IPS-18c (cell line): ENCODE results near the gene FBLN1.
"Not testable (repeated sequence)": the region's sequence is repeated elsewhere in the genome, so short reads cannot be mapped to it uniquely, and the experiment has no call there.

Source experiments
- H3K4me3 ChIP-seq: 2 replicates; pipeline ENCODE4 v1.7.0; 2013; ENCODE audit warnings: low read depth, mild to moderate bottlenecking, low read length, moderate library complexity; ENCODE audit not compliant: insufficient read depth
- H3K9me3 ChIP-seq: one replicate; pipeline ENCODE4 v1.6.1; 2013; ENCODE audit warnings: mild to moderate bottlenecking, low read length, moderate library complexity; ENCODE audit not compliant: control insufficient read depth, insufficient read depth

The FBLN1 gene

DNA sequence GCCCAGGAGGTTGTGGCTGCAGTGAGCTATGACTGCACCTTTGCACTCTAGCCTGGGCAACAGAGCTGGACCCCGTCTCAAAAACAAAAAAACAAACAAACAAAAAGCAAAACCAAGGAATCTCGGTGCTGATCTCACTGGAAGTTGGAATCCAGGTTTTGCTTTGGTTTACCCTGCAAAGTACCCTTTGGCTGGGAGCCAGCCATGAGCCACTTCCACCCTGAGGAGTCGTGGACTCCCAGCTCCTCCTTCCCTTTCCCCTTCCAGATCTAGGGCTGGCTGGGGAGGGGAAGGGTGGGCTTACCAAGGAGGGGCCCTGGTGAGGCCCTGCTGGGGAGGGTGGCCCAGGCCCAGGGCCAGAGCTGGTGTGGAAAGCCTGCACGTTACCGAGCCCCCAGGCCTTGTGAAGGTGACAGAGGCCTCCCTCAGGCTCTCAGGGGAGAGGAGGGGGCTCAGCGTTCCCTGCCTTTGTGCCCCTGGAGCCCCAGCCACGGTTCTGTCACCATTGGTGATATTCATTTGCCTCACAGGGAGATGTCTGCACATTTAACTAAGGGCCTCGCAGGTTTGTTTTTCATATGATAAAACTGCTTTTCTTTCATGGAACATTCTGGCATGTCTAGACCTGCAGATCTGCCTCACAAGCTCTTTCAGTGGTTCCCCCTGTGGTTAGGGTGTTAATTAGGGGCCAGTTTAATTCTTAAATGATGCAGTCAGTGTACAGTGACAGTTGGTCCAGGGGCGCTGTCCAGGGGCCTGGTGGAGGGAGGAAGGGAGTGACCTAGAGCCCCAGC is 29.0 kb downstream of the FBLN1 start:
- Histone ChIP-seq H3K4me3 (no peak overlapping the region), H3K9me3 (no peaks in the 10 kb centered on the region)

DNA sequence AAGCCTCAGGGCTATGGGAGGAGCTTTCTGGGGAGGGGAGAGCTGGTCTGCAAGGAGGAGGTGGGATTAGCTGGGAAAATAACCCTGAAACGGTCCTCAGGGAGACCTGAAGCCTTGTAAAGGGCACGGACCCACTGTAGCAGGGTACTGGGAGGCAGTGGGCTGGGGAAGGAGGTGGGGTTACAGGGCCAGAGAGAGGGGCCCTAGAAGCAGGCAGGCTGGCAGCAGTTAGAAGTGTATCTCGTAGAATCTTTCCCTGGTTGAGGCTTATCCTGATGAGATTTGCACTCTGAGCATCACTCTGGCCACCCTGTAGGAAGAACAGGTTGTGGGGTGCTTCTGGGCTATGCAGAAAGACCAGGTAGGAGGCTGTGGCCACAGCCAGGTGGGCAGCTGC is 29.6 kb downstream of the FBLN1 start:
- H3K4me3 ChIP-seq: no peak overlapping the region
- H3K9me3 ChIP-seq: no peaks in the 10 kb centered on the region

DNA sequence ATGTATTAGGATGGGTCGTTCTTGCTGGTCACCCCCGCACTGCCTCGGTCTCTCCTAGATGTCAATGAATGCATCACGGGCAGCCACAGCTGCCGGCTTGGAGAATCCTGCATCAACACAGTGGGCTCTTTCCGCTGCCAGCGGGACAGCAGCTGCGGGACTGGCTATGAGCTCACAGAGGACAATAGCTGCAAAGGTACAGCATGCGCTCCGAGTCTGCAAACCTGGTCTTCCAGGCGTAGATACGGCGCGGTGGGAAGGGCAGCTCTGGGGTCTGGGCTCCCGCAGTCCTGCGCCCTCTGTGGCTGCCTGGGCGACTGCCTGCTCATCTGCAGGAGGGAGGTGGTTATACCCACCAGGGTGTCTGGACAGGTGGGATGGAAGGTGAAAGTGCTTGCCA is 31.0 kb downstream of the FBLN1 start:
- H3K9me3 ChIP-seq: no peaks in the 10 kb centered on the region
- H3K4me3 ChIP-seq: no peak overlapping the region

DNA sequence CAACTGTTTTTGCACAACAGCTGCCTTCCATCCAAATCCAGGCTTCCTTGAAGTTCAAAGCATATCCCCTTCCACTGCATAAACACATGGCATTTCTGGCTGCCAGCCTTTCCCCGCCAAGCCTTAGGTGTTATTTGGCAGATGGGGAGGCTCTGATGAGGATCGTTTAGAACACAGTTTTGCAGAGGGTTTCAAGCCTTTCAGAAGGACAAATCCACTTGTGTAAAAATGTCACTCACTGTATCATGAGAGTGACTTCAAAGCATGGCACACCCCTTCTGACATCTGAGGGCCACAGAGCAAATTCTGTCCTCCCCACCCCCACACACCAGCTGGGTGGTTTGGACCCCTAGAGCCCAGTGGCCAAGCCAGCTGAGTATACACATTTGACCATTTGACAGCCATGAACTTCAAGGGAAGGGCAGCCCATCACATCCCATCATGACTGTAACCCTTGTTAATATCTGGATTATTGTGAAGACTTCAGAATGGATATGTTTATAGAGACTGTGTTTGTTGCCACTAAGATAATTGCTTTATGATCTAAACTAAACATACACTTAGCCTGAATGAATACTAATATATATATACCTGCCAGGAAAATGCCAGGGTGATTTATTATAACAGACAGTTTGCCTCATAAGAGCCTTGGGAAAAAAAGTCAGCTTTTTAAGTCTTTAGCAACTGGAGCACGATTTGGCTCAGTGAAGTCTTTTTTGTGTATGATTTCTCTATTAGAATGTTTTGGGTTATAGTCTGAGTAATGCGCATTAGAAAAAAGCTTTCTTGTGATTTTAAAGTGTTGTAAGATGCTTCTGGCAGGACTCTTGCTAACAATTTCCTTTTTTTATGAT is 31.9 kb downstream of the FBLN1 start:
- Histone ChIP-seq H3K4me3 (no peak overlapping the region), H3K9me3 (no peaks in the 10 kb centered on the region)

DNA sequence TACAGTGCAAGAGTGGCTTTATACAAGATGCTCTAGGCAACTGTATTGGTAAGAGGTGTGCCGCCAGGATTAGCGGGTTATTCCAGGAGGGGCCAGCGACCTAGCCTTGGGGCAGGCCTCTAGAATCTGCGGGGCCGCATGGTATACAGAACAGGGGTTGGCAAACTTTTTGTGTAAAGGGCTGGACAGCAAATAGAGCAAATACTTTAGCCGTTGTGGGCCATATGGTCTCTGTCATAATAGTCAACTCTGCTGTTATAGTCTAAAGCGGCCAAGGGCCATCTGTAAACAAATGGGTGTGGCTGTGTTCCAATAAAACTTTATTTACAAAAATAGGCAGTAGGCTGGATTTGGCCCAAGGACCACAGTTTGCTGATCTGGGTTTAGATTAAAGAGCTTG is 32.6 kb downstream of the FBLN1 start:
- H3K9me3 ChIP-seq: no peaks in the 10 kb centered on the region
- H3K4me3 ChIP-seq: no peak overlapping the region

DNA sequence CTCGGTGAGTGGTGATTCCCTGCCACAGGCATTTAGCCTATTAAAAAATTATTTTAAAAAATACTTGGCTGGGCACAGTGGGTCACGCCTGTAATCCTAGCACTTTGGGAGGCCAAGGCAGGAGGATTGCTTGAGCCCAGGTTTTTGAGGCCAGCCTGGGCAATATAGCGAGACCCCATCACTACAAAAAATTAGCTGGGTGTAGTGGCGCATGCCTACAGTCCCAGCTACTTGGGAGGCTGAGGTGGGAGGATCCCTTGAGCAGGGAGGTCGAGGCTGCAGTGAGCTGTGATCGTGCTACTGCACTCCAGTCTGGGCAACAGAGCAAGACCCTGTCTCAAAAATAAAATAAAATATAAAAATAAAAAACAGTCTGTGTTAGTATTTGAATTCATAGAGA is 33.2 kb downstream of the FBLN1 start:
- H3K4me3 ChIP-seq, H3K9me3 ChIP-seq: not testable (repeated sequence)

DNA sequence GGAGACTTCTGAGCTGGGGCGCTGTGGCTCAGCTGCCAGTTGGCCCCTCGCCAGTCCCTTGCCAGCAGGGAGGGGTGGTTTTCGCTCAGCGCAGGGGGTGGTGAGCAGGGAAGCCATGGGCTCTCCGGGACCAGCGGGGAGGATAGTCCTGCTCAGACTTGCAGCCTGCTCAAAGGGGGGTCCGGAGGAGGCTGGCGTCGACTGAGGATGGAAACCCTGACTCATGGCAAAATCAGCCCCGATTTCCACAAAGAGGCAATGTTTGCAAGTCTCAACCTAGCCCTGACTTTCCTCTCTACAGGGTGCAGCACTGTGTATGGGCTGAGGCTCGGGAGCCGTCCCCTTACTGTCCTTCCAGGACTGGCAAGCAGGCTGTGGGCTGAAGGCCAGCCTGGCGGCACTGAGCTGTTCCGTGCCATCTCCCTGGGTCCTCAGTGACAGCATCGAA is 35.1 kb downstream of the FBLN1 start:
- Histone ChIP-seq H3K9me3 (no peaks in the 10 kb centered on the region), H3K4me3 (no peak overlapping the region)

DNA sequence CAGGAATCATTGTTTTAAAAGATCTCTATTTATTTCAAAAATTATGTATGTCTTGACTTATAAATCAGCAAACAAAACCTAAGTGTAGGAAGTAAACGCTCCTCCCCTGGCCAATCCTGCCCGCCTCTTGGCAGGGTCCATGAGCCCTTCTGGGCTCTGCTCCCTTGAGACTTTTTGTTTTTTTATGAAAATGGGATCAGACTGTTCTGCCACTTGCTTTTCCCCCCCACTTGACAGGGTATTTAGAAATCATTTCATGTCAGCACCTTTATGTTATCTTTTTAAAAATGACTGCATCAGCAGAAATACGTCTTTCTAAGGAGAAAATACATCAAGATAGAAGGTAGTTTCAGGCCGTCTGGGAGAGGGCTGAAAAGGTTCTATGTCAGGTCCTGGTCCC is 35.6 kb downstream of the FBLN1 start:
- Histone ChIP-seq H3K4me3 (no peak overlapping the region), H3K9me3 (no peaks in the 10 kb centered on the region)

DNA sequence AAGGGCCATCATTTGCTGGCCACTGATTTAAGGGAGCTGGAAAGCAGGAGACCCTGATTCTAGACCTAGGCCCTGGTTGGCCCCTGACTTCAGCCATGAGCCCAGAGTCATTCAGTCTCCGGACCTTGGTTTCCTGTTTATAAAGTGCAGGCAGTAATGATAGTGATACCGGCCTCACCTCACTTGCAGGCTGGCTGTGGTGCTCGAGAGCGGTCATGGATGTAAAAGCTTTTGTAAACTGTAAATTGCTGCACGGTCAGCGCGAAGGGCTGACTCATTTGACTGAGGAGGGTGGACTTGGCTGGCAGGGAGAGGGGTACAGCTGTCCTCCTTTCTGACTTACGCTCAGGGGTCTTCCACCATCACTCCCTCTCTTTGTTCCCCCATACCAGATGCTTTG is 37.4 kb downstream of the FBLN1 start:
- H3K9me3 ChIP-seq: no peaks in the 10 kb centered on the region
- H3K4me3 ChIP-seq: no peak overlapping the region

DNA sequence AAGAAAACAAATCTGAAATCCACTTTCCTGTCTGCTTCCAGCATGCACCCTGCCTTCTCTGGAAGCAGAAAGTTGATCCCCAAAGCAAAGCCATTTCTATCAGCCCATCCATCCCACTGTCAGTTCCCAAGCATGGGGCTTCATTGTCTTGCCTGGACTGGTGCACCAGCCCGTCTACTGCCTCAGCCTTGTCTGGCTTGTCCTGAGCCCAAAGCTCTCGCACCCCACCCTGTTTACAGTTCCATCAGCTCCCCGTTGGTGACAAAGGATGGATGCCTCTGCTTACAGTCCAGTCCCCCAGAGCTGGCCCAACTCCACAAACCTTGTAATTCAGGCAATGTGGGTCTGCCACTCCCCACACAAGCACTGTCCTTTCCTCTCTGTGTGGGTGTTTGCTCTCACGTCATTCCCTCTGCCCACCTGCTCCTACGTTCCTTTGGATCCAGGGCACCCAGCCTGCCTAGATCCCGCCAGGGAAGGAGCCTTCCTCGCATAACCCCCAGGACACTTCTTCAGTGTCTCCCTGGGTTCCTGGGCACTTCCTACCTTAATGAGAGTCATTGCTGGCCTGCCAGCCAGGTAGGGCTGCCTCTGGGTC is 38.8 kb downstream of the FBLN1 start:
- H3K4me3 ChIP-seq: no peak overlapping the region
- no peaks in the 10 kb centered on the region for H3K9me3 ChIP-seq

DNA sequence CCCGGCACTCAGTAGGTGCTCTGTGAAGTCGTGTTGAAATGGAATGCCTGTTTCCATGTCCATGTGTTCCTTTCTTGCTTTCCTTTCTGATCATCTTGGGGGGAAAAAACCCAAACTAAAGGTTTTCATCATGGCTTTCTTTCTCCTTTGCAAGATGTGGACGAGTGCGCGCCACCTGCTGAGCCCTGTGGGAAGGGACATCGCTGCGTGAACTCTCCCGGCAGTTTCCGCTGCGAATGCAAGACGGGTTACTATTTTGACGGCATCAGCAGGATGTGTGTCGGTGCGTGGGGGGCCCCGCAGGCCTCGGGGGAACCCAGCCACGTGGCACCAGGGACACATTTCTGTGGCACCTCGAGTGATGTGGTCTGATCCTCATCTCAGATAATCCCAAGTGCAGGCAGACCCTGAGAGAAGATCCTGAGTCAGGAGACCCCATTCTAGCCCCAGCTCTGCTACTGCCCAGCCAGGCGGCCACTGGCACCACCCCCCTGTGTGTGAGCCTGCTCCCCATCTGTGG is 39.4 kb downstream of the FBLN1 start:
- H3K4me3 ChIP-seq: no peak overlapping the region

DNA sequence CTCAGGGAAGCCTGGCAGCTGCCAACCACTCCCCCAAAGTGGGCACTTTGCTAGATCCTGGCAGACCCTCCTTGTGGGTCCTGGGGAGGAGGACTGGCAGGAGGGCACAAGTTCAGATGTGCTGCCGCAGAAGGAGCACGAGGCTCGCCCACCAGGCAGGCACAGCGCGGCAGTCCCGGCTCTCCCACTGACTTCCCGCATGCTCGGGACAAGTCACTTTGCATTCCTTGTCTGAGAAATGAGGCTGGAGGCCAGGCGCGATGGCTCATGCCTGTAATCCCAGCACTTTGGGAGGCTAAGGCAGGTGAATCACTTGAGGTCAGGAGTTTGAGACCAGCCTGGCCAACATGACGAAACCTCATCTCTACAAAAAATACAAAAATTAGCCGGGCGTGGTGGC is 40.1 kb downstream of the FBLN1 start:
- not testable (repeated sequence) for H3K4me3 ChIP-seq, H3K9me3 ChIP-seq

More for the DNA sequence above, 39.4 kb downstream of the FBLN1 start:
- no peaks in the 10 kb centered on the region for H3K9me3 ChIP-seq

DNA sequence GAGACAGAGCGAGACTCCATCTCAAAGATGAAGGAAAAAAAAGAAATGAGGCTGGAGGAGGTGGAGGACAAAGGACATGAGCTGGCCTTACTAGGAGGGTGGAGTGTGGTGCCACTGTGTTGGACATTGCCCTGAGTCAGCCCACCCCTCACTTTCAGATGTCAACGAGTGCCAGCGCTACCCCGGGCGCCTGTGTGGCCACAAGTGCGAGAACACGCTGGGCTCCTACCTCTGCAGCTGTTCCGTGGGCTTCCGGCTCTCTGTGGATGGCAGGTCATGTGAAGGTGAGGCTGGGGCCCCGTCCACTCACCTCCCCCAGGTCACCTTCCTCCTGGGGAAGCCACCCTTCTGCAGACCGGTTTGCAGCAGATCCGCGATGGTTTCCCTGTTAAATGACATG is 40.6 kb downstream of the FBLN1 start:
- H3K4me3 ChIP-seq: no peak overlapping the region
- H3K9me3 ChIP-seq: no peaks in the 10 kb centered on the region

DNA sequence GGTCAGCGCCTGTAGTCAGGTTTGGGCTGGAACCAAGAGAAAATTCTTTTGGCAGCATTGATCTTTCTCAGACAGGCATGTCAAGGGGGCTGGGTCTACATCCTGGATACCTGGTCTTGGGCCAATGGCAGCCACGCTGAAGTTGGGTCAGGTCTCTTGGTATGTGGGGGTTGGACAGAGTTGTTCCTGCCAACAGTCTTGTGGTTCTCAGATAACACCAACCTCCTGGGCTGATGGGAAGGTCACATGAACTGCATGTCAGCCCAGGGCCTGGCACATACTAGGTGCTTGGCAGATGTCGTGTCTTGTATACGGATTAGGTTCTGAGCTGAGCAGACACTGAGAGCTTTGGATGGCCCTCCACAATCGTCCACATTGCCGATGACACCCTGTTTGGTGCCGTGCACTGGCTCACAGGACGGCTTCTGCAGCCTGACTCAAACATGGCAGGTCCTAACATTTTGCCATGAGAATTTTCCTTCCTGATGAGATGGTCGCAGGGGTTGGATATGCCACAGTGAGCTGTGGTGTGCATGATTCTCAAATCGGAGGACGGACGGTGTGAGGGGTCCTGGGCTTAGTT is 42.0 kb downstream of the FBLN1 start:
- no peak overlapping the region for H3K4me3 ChIP-seq
- H3K9me3 ChIP-seq: no peaks in the 10 kb centered on the region

DNA sequence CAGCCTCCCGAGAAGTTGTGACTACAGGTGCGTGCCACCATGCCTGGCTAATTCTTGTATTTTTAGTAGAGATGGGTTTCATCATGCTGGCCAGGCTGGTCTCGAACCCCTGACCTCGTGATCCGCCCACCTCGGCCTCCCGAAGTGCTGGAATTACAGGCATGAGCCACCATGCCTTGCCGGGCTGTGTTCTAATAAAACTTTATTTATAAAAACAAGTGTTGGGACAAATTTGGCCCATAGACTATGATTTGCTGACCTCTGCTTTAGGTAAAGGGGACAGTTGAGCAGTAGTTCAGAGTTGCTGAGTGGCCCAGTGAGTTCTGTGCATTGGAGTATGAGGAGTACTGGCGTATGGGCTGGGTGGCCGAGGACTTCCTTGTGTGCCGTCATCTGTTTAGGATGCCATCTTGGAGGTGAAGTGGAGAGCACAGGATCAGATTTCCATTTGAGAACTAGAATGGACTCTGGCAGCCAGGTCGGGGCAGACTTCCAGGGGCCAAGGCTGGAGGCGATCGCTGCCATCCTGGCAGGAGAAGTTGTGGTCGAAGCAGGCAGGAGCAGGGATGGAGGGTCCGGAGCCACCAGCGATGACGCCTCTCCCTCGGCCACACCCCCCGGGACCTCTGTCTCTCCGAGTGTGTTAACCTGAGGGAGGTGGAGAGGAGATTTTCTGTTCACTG is 43.8 kb downstream of the FBLN1 start:
- Histone ChIP-seq H3K9me3 (no peaks in the 10 kb centered on the region), H3K4me3 (no peak overlapping the region)

DNA sequence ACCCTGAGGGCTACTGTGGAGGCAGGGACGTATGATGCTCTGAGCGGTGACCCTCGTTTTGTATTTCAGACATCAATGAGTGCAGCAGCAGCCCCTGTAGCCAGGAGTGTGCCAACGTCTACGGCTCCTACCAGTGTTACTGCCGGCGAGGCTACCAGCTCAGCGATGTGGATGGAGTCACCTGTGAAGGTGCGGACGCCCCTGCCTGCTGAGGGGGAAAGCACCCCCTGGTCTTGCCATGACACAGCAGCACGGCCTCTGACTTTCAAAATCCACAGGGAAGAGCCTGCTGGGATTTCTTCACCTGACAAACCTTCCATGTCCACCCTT is 44.3 kb downstream of the FBLN1 start:
- H3K9me3 ChIP-seq: no peaks in the 10 kb centered on the region
- no peak overlapping the region for H3K4me3 ChIP-seq

DNA sequence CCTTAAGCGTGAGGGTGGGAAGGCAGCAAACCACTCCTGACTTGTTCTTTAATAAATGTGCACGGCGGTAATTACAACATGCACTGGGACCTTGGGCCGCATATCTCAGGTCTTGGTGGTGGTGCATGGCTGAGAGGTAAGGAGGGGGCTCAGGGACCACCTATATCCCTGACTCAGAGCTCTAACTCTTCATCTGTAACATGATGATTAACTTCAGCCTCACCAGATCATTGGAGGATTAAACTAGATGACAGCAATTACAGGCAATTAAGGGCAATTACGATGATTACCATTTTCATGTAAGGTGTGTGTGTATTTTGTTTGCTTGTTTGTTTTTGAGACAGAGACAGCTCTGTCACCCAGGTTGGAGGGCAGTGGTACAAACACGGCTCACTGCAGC is 45.0 kb downstream of the FBLN1 start:
- Histone ChIP-seq H3K9me3 (no peaks in the 10 kb centered on the region), H3K4me3 (no peak overlapping the region)
